Measurements from ENCODE around the gene RRP15. TPM values are rescaled to one million over a fixed set of nuclear protein-coding genes. Genes with fewer than 3 reads are reported as not detected.
A peak's percentile ranks its signal among the peaks of the same experiment; 100 is the strongest.

The RRP15 gene
- polyA plus RNA-seq, 2 donors: 1.6 to 5.3 TPM

GRCh38 chr1:218364028-218364710, 79.1 kb downstream of the RRP15 start:
- Histone ChIP-seq H3K27me3 (ENCODE audit: control insufficient read depth in 1 of 2, insufficient read depth in 2 of 2, low read length in 2 of 2) (no peaks in the 10 kb centered on the region), H3K9me3 (ENCODE audit: control insufficient read depth in 2 of 2, insufficient read depth in 1 of 2, low read depth in 1 of 2, low read length in 1 of 2) (no peaks in the 10 kb centered on the region), H3K4me1 (ENCODE audit: control insufficient read depth in 2 of 2, insufficient read depth in 2 of 2, low read length in 1 of 2) (no peaks in the 10 kb centered on the region), H3K36me3 (ENCODE audit: control insufficient read depth in 2 of 2, insufficient read depth in 2 of 2, low read length in 1 of 2) (no peaks in the 10 kb centered on the region), H3K4me3 (ENCODE audit: low read depth in 1 of 2, low read length in 2 of 2) (no peak overlapping the region), H3K27ac (ENCODE audit: low read depth in 2 of 2, low read length in 1 of 2) (no peak overlapping the region)
- 64 to 71% methylated on average over 8 of the region's 8 CpGs for WGBS, 2 donors

- no peaks in the 10 kb centered on the region for H3K4me1 ChIP-seq (ENCODE audit: control insufficient read depth in 2 of 2, insufficient read depth in 2 of 2, low read length in 1 of 2)
- WGBS, 2 donors: 57 to 72% methylated on average over 15 of the region's 15 CpGs
- H3K27ac ChIP-seq (ENCODE audit: low read depth in 2 of 2, low read length in 1 of 2): peak overlapping the region; percentile 57 to 59
- no peaks in the 10 kb centered on the region for H3K9me3 ChIP-seq (ENCODE audit: control insufficient read depth in 2 of 2, insufficient read depth in 1 of 2, low read depth in 1 of 2, low read length in 1 of 2)
- no peaks in the 10 kb centered on the region for H3K27me3 ChIP-seq (ENCODE audit: control insufficient read depth in 1 of 2, insufficient read depth in 2 of 2, low read length in 2 of 2)
- H3K36me3 ChIP-seq (ENCODE audit: control insufficient read depth in 2 of 2, insufficient read depth in 2 of 2, low read length in 1 of 2): no peaks in the 10 kb centered on the region
- H3K4me3 ChIP-seq (ENCODE audit: low read depth in 1 of 2, low read length in 2 of 2): no peak overlapping the region
Measured at GRCh38 chr1:218365226-218365999, 80.3 kb downstream of the RRP15 start.

GRCh38 chr1:218366322-218367052, 81.4 kb downstream of the RRP15 start:
- Histone ChIP-seq H3K4me3 (ENCODE audit: low read depth in 1 of 2, low read length in 2 of 2) (no peak overlapping the region), H3K36me3 (ENCODE audit: control insufficient read depth in 2 of 2, insufficient read depth in 2 of 2, low read length in 1 of 2) (no peaks in the 10 kb centered on the region), H3K27ac (ENCODE audit: low read depth in 2 of 2, low read length in 1 of 2) (no peak overlapping the region), H3K27me3 (ENCODE audit: control insufficient read depth in 1 of 2, insufficient read depth in 2 of 2, low read length in 2 of 2) (no peaks in the 10 kb centered on the region), H3K9me3 (ENCODE audit: control insufficient read depth in 2 of 2, insufficient read depth in 1 of 2, low read depth in 1 of 2, low read length in 1 of 2) (no peaks in the 10 kb centered on the region), H3K4me1 (ENCODE audit: control insufficient read depth in 2 of 2, insufficient read depth in 2 of 2, low read length in 1 of 2) (no peaks in the 10 kb centered on the region)
- WGBS, 2 donors: 76 to 79% methylated on average over 5 of the region's 5 CpGs

GRCh38 chr1:218367118-218367517, 82.0 kb downstream of the RRP15 start:
- no peaks in the 10 kb centered on the region for H3K36me3 ChIP-seq (ENCODE audit: control insufficient read depth in 2 of 2, insufficient read depth in 2 of 2, low read length in 1 of 2)
- H3K4me1 ChIP-seq (ENCODE audit: control insufficient read depth in 2 of 2, insufficient read depth in 2 of 2, low read length in 1 of 2): no peaks in the 10 kb centered on the region
- H3K4me3 ChIP-seq (ENCODE audit: low read depth in 1 of 2, low read length in 2 of 2): no peak overlapping the region
- no peak overlapping the region for H3K27ac ChIP-seq (ENCODE audit: low read depth in 2 of 2, low read length in 1 of 2)
- no peaks in the 10 kb centered on the region for H3K27me3 ChIP-seq (ENCODE audit: control insufficient read depth in 1 of 2, insufficient read depth in 2 of 2, low read length in 2 of 2)
- H3K9me3 ChIP-seq (ENCODE audit: control insufficient read depth in 2 of 2, insufficient read depth in 1 of 2, low read depth in 1 of 2, low read length in 1 of 2): no peaks in the 10 kb centered on the region
- WGBS, 2 donors: 40 to 59% methylated on average over 4 of the region's 4 CpGs

- no peak overlapping the region for H3K4me3 ChIP-seq (ENCODE audit: low read depth in 1 of 2, low read length in 2 of 2)
- no peaks in the 10 kb centered on the region for H3K4me1 ChIP-seq (ENCODE audit: control insufficient read depth in 2 of 2, insufficient read depth in 2 of 2, low read length in 1 of 2)
- WGBS, 2 donors: 80 to 91% methylated on average over 7 of the region's 7 CpGs
- no peaks in the 10 kb centered on the region for H3K9me3 ChIP-seq (ENCODE audit: control insufficient read depth in 2 of 2, insufficient read depth in 1 of 2, low read depth in 1 of 2, low read length in 1 of 2)
- no peaks in the 10 kb centered on the region for H3K36me3 ChIP-seq (ENCODE audit: control insufficient read depth in 2 of 2, insufficient read depth in 2 of 2, low read length in 1 of 2)
- H3K27me3 ChIP-seq (ENCODE audit: control insufficient read depth in 1 of 2, insufficient read depth in 2 of 2, low read length in 2 of 2): no peaks in the 10 kb centered on the region
- H3K27ac ChIP-seq (ENCODE audit: low read depth in 2 of 2, low read length in 1 of 2): no peak overlapping the region
Measured at GRCh38 chr1:218368686-218369085, 83.6 kb downstream of the RRP15 start.

GRCh38 chr1:218369688-218370511, 84.8 kb downstream of the RRP15 start:
- WGBS, 2 donors: 68 to 73% methylated on average over 2 of the region's 2 CpGs
- H3K27me3 ChIP-seq (ENCODE audit: control insufficient read depth in 1 of 2, insufficient read depth in 2 of 2, low read length in 2 of 2): no peaks in the 10 kb centered on the region
- no peak overlapping the region for H3K4me3 ChIP-seq (ENCODE audit: low read depth in 1 of 2, low read length in 2 of 2)
- no peaks in the 10 kb centered on the region for H3K4me1 ChIP-seq (ENCODE audit: control insufficient read depth in 2 of 2, insufficient read depth in 2 of 2, low read length in 1 of 2)
- H3K9me3 ChIP-seq (ENCODE audit: control insufficient read depth in 2 of 2, insufficient read depth in 1 of 2, low read depth in 1 of 2, low read length in 1 of 2): no peaks in the 10 kb centered on the region
- no peaks in the 10 kb centered on the region for H3K36me3 ChIP-seq (ENCODE audit: control insufficient read depth in 2 of 2, insufficient read depth in 2 of 2, low read length in 1 of 2)
- H3K27ac ChIP-seq (ENCODE audit: low read depth in 2 of 2, low read length in 1 of 2): no peak overlapping the region

- Histone ChIP-seq H3K9me3 (ENCODE audit: control insufficient read depth in 2 of 2, insufficient read depth in 1 of 2, low read depth in 1 of 2, low read length in 1 of 2) (no peaks in the 10 kb centered on the region), H3K27ac (ENCODE audit: low read depth in 2 of 2, low read length in 1 of 2) (peak overlapping the region in 1 of 2 donors; percentile 13), H3K27me3 (ENCODE audit: control insufficient read depth in 1 of 2, insufficient read depth in 2 of 2, low read length in 2 of 2) (no peaks in the 10 kb centered on the region), H3K36me3 (ENCODE audit: control insufficient read depth in 2 of 2, insufficient read depth in 2 of 2, low read length in 1 of 2) (no peaks in the 10 kb centered on the region), H3K4me1 (ENCODE audit: control insufficient read depth in 2 of 2, insufficient read depth in 2 of 2, low read length in 1 of 2) (no peaks in the 10 kb centered on the region), H3K4me3 (ENCODE audit: low read depth in 1 of 2, low read length in 2 of 2) (no peak overlapping the region)
- WGBS, 2 donors: 65 to 70% methylated on average over 8 of the region's 8 CpGs
Measured at GRCh38 chr1:218371927-218372672, 87.0 kb downstream of the RRP15 start.

GRCh38 chr1:218374401-218375353, 89.6 kb downstream of the RRP15 start:
- Histone ChIP-seq H3K4me3 (ENCODE audit: low read depth in 1 of 2, low read length in 2 of 2) (no peak overlapping the region), H3K36me3 (ENCODE audit: control insufficient read depth in 2 of 2, insufficient read depth in 2 of 2, low read length in 1 of 2) (no peaks in the 10 kb centered on the region), H3K9me3 (ENCODE audit: control insufficient read depth in 2 of 2, insufficient read depth in 1 of 2, low read depth in 1 of 2, low read length in 1 of 2) (no peaks in the 10 kb centered on the region), H3K27ac (ENCODE audit: low read depth in 2 of 2, low read length in 1 of 2) (no peak overlapping the region), H3K4me1 (ENCODE audit: control insufficient read depth in 2 of 2, insufficient read depth in 2 of 2, low read length in 1 of 2) (peaks cover 0 to 2% of the 10 kb centered on the region in 2 donors), H3K27me3 (ENCODE audit: control insufficient read depth in 1 of 2, insufficient read depth in 2 of 2, low read length in 2 of 2) (no peaks in the 10 kb centered on the region)
- WGBS, 2 donors: 41 to 48% methylated on average over 7 of the region's 7 CpGs
